ENCODE results near the gene SEPHS2.

- TF ChIP-seq CTCF (IDR thresholded peaks at IDR 0.05) (no peak), EZH2phosphoT487 (IDR thresholded peaks at IDR 0.05) (no peak)
These were observed 10.8 kb downstream of the SEPHS2 start for GRCh38 chr16:30434852-30435251.
